T-helper 2 cell treated with Interferon-gamma antibody and Interleukin-4, amounts not matched to agents 5 μg/mL and 100 μg/mL, for 36 hours (primary cell): ENCODE data around the gene HLCS.

Source experiments
- DNase-seq: peaks from one replicate; pipeline ENCODE4 v3.0.0; 2021; ENCODE audit warnings: low spot score
- H3K27ac Mint-ChIP-seq: one replicate; pipeline ENCODE4 v1.8.0; 2021; ENCODE audit warnings: mild to moderate bottlenecking, mixed read lengths
- H3K27me3 Mint-ChIP-seq: one replicate; pipeline ENCODE4 v1.8.0; 2021; ENCODE audit warnings: low read depth, mixed read lengths
- H3K36me3 Mint-ChIP-seq: one replicate; pipeline ENCODE4 v1.8.0; 2021; ENCODE audit warnings: low read depth, mixed read lengths
- H3K4me1 Mint-ChIP-seq: one replicate; pipeline ENCODE4 v1.8.0; 2021; ENCODE audit warnings: low read depth, mixed read lengths
- H3K4me3 Mint-ChIP-seq: one replicate; pipeline ENCODE4 v1.8.0; 2022; ENCODE audit warnings: mild to moderate bottlenecking, moderate library complexity, mixed read lengths
- H3K9me3 Mint-ChIP-seq: one replicate; pipeline ENCODE4 v1.8.0; 2021; ENCODE audit warnings: mixed read lengths

The HLCS gene

GRCh38 chr21:36788120-36788638 is 178.3 kb downstream of the HLCS start:
- Mint-ChIP-seq H3K27ac (no peak overlapping the region), H3K9me3 (no peaks in the 10 kb centered on the region), H3K27me3 (no peaks in the 10 kb centered on the region), H3K36me3 (no peaks in the 10 kb centered on the region), H3K4me3 (no peak overlapping the region), H3K4me1 (no peaks in the 10 kb centered on the region)
- no peak for DNase-seq

- no peak overlapping the region for H3K27ac Mint-ChIP-seq
- no peaks in the 10 kb centered on the region for H3K4me1 Mint-ChIP-seq
- H3K27me3 Mint-ChIP-seq: no peaks in the 10 kb centered on the region
- H3K36me3 Mint-ChIP-seq: no peaks in the 10 kb centered on the region
- H3K9me3 Mint-ChIP-seq: no peaks in the 10 kb centered on the region
- no peak overlapping the region for H3K4me3 Mint-ChIP-seq
- no peak for DNase-seq
These were observed 180.3 kb downstream of the HLCS start for GRCh38 chr21:36786186-36786585.

GRCh38 chr21:36785615-36786014 is 180.9 kb downstream of the HLCS start:
- no peak for DNase-seq
- Mint-ChIP-seq H3K27ac (no peak overlapping the region), H3K27me3 (no peaks in the 10 kb centered on the region), H3K9me3 (no peaks in the 10 kb centered on the region), H3K4me1 (no peaks in the 10 kb centered on the region), H3K4me3 (no peak overlapping the region), H3K36me3 (no peaks in the 10 kb centered on the region)

GRCh38 chr21:36784947-36785346 is 181.5 kb downstream of the HLCS start:
- H3K4me1 Mint-ChIP-seq: no peaks in the 10 kb centered on the region
- H3K27ac Mint-ChIP-seq: no peak overlapping the region

GRCh38 chr21:36783612-36784374 is 182.7 kb downstream of the HLCS start:
- H3K36me3 Mint-ChIP-seq: no peaks in the 10 kb centered on the region

More at GRCh38 chr21:36784947-36785346, 181.5 kb downstream of the HLCS start:
- H3K27me3 Mint-ChIP-seq: no peaks in the 10 kb centered on the region
- H3K9me3 Mint-ChIP-seq: no peaks in the 10 kb centered on the region
- no peak overlapping the region for H3K4me3 Mint-ChIP-seq
- no peaks in the 10 kb centered on the region for H3K36me3 Mint-ChIP-seq
- DNase-seq: no peak

GRCh38 chr21:36780861-36781260 is 185.6 kb downstream of the HLCS start:
- no peaks in the 10 kb centered on the region for H3K27me3 Mint-ChIP-seq
- H3K36me3 Mint-ChIP-seq: no peaks in the 10 kb centered on the region
- DNase-seq: no peak
- H3K4me3 Mint-ChIP-seq: no peak overlapping the region
- H3K27ac Mint-ChIP-seq: no peak overlapping the region
- no peaks in the 10 kb centered on the region for H3K9me3 Mint-ChIP-seq
- H3K4me1 Mint-ChIP-seq: no peaks in the 10 kb centered on the region

More at GRCh38 chr21:36783612-36784374, 182.7 kb downstream of the HLCS start:
- H3K27ac Mint-ChIP-seq: no peak overlapping the region
- H3K9me3 Mint-ChIP-seq: no peaks in the 10 kb centered on the region
- no peak overlapping the region for H3K4me3 Mint-ChIP-seq
- H3K4me1 Mint-ChIP-seq: no peaks in the 10 kb centered on the region
- no peak for DNase-seq
- no peaks in the 10 kb centered on the region for H3K27me3 Mint-ChIP-seq

- H3K36me3 Mint-ChIP-seq: no peaks in the 10 kb centered on the region
- H3K4me3 Mint-ChIP-seq: no peak overlapping the region
- DNase-seq: no peak
- H3K9me3 Mint-ChIP-seq: no peaks in the 10 kb centered on the region
- no peak overlapping the region for H3K27ac Mint-ChIP-seq
- H3K4me1 Mint-ChIP-seq: no peaks in the 10 kb centered on the region
- no peaks in the 10 kb centered on the region for H3K27me3 Mint-ChIP-seq
These were observed 189.4 kb downstream of the HLCS start for GRCh38 chr21:36776981-36777617.

GRCh38 chr21:36773995-36774394 is 192.5 kb downstream of the HLCS start:
- Mint-ChIP-seq H3K27ac (no peak overlapping the region), H3K4me3 (no peak overlapping the region), H3K36me3 (no peaks in the 10 kb centered on the region), H3K9me3 (no peaks in the 10 kb centered on the region), H3K27me3 (no peaks in the 10 kb centered on the region), H3K4me1 (no peaks in the 10 kb centered on the region)
- DNase-seq: no peak

GRCh38 chr21:36773117-36773516 is 193.4 kb downstream of the HLCS start:
- Mint-ChIP-seq H3K9me3 (no peaks in the 10 kb centered on the region), H3K27me3 (no peaks in the 10 kb centered on the region), H3K4me1 (no peaks in the 10 kb centered on the region), H3K27ac (no peak overlapping the region), H3K36me3 (no peaks in the 10 kb centered on the region), H3K4me3 (no peak overlapping the region)
- DNase-seq: no peak

GRCh38 chr21:36769051-36769839 is 197.2 kb downstream of the HLCS start:
- DNase-seq: no peak
- no peaks in the 10 kb centered on the region for H3K27me3 Mint-ChIP-seq
- H3K9me3 Mint-ChIP-seq: no peaks in the 10 kb centered on the region
- H3K4me1 Mint-ChIP-seq: no peaks in the 10 kb centered on the region
- no peak overlapping the region for H3K4me3 Mint-ChIP-seq
- no peak overlapping the region for H3K27ac Mint-ChIP-seq
- H3K36me3 Mint-ChIP-seq: no peaks in the 10 kb centered on the region

GRCh38 chr21:36768496-36768895 is 198.0 kb downstream of the HLCS start:
- no peaks in the 10 kb centered on the region for H3K36me3 Mint-ChIP-seq
- H3K9me3 Mint-ChIP-seq: no peaks in the 10 kb centered on the region
- no peaks in the 10 kb centered on the region for H3K4me1 Mint-ChIP-seq
- no peak overlapping the region for H3K4me3 Mint-ChIP-seq
- DNase-seq: no peak
- H3K27ac Mint-ChIP-seq: no peak overlapping the region
- H3K27me3 Mint-ChIP-seq: no peaks in the 10 kb centered on the region

- H3K4me3 Mint-ChIP-seq: no peak overlapping the region
- DNase-seq: no peak
- no peaks in the 10 kb centered on the region for H3K4me1 Mint-ChIP-seq
- no peaks in the 10 kb centered on the region for H3K27me3 Mint-ChIP-seq
- H3K27ac Mint-ChIP-seq: no peak overlapping the region
- H3K36me3 Mint-ChIP-seq: no peaks in the 10 kb centered on the region
- no peaks in the 10 kb centered on the region for H3K9me3 Mint-ChIP-seq
These were observed 199.4 kb downstream of the HLCS start for GRCh38 chr21:36767096-36767495.

GRCh38 chr21:36766511-36766910 is 200.0 kb downstream of the HLCS start:
- H3K27ac Mint-ChIP-seq: no peak overlapping the region
- H3K4me1 Mint-ChIP-seq: no peaks in the 10 kb centered on the region
- no peak overlapping the region for H3K4me3 Mint-ChIP-seq
- DNase-seq: no peak
- no peaks in the 10 kb centered on the region for H3K27me3 Mint-ChIP-seq
- no peaks in the 10 kb centered on the region for H3K9me3 Mint-ChIP-seq
- H3K36me3 Mint-ChIP-seq: no peaks in the 10 kb centered on the region

GRCh38 chr21:36765229-36765628 is 201.2 kb downstream of the HLCS start:
- Mint-ChIP-seq H3K9me3 (no peaks in the 10 kb centered on the region), H3K4me1 (no peaks in the 10 kb centered on the region), H3K27me3 (no peaks in the 10 kb centered on the region), H3K27ac (no peak overlapping the region), H3K4me3 (no peak overlapping the region), H3K36me3 (no peaks in the 10 kb centered on the region)
- DNase-seq: no peak
